NCI-H774 (cell line): ENCODE measurements around the gene SPIB.

Source experiments
- DNase-seq: peaks from one replicate; lab custom pipeline; 2025; lab: John Stamatoyannopoulos, UW

The SPIB gene

DNA sequence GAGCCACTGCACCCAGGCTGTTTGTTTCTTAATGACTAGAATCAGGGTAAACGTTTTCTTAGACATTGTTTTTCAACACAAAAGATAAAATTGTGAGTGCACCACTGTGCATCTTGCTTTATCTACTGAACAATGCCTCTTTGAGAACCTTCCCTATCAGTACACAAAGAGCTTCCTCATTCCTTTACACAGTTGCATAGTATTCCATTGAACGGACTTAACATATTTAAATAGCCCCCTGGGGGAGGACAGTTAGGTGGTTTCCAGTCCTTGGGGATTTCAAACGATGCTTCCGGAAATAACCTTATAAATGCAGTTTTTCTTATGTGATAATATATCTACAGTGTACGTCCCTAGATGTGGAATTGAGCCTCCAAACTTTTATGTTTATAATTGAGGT, 26.0 kb upstream of the SPIB start:
- no peak for DNase-seq

GRCh38 chr19:50393589-50393988, 25.1 kb upstream of the SPIB start:
- DNase-seq = no peak

GRCh38 chr19:50394017-50394416, 24.7 kb upstream of the SPIB start:
- no peak for DNase-seq

DNA sequence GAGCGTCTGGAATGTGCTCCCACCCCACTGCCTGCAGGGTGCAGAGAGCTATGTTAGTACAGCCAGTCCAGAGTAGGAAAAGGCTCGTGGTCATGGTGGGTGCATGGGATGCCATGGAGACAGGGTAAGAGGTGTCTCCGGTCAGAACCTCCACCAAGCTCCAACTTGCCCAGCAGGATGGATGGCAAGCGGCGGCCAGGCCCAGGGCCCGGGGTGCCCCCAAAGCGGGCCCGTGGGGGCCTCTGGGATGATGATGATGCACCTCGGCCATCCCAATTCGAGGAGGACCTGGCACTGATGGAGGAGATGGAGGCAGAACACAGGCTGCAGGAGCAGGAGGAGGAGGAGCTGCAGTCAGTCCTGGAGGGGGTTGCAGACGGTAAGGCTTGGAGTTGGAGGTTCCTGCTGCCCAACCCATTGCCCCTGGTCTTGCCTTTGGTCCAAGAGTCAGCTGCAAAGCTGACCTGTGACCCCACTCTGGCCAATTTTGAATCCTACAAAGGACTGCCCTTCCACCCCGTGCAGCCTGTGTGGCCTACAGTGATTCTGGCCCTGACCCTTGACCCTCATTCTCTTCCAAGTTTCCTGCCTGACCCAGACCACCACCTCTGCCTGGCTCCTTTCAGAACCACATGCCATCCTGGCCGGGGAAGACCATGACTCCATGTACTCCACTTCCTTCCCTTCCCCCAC, 19.9 kb upstream of the SPIB start:
- DNase-seq = no peak

- DNase-seq = no peak
Observed at GRCh38 chr19:50399368-50399745, 19.4 kb upstream of the SPIB start.

- DNase-seq = no peak
Observed at GRCh38 chr19:50401605-50402450, 16.9 kb upstream of the SPIB start.

DNA sequence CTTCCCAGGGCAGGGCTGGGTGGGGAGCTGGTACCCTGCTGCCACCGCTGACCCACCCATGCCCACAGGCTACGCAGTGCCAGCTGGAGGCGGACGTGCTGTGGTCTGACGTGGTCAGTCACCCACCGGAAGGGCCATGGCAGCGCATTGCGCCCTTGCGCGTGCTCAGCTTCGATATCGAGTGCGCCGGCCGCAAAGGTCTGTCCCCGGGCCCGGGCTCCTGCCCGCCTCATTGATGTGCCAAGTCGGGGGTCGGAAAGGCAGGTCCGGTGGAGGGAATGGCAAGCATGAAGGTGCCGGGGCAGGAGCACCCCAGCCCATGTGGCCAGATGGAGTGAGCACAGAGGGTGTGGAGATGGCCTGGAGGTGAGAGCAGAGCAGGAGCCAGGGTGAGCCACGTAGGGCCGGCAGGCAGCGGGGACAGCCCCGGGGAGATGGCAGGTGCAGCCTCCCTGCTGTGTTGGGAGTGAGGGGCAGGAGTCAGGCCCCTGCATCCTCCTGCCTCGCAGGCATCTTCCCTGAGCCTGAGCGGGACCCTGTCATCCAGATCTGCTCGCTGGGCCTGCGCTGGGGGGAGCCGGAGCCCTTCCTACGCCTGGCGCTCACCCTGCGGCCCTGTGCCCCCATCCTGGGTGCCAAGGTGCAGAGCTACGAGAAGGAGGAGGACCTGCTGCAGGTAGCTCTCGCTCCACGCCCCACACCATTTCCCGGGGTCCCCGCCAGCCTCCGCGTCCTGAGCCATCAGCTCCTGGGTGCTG, 16.0 kb upstream of the SPIB start:
- DNase-seq = no peak

DNA sequence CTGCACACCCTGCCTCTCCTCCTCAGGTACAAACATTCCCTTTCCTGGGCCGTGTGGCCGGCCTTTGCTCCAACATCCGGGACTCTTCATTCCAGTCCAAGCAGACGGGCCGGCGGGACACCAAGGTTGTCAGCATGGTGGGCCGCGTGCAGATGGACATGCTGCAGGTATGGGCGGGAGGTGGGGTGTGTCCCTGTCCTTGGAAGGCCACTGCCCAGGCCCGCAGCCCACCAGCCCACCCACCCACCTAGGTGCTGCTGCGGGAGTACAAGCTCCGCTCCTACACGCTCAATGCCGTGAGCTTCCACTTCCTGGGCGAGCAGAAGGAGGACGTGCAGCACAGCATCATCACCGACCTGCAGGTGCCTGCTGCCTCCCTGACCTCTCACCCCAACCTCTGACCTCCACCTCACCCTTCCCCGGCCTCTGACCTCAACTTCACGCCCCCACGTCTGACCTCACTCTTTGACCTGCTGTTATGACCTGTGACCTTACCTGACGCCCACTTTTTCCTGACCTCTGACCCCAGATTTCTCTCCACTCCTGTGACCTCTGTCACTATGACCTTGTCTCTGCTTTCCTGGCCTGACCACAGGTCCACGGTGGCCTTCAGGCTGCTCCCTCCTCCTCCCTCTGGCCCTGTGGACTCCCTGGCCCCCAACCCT, 12.4 kb upstream of the SPIB start:
- no peak for DNase-seq

DNA sequence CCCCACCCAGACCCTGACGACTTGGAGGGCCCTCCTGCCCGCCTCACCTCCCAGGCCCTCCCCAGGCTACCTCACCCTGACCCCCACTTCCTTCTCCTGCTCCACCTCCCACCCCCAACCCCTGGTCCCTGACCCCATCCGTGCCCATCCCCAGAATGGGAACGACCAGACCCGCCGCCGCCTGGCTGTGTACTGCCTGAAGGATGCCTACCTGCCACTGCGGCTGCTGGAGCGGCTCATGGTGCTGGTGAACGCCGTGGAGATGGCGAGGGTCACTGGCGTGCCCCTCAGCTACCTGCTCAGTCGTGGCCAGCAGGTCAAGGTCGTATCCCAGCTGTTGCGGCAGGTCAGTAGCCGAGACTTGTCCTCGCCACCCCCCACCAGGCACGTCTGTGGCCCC, 11.9 kb upstream of the SPIB start:
- DNase-seq = no peak

- DNase-seq = no peak
Observed at GRCh38 chr19:50409347-50409746, 9.4 kb upstream of the SPIB start.

- DNase-seq = no peak
Observed at GRCh38 chr19:50410109-50410508, 8.6 kb upstream of the SPIB start.

GRCh38 chr19:50412419-50412818, 6.3 kb upstream of the SPIB start:
- DNase-seq = no peak

DNA sequence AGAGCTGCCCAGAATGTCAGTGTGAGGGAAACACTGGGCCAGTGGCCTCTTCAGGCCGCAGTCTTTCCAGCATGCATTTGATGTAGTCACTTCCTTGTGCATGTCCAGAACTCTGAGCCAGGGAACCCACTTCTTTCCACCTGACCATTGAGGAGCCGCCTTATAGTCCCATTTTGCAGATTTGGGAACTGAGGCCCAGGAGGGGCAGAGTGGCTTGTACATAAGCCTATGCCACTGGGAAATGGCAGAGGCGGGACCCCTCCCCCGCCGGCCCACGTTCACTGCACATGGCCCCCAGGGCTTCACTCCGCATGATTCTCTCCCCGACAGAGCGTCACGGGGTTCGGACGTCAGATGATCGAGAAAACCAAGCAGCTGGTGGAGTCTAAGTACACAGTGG, 5.6 kb upstream of the SPIB start:
- no peak for DNase-seq

DNA sequence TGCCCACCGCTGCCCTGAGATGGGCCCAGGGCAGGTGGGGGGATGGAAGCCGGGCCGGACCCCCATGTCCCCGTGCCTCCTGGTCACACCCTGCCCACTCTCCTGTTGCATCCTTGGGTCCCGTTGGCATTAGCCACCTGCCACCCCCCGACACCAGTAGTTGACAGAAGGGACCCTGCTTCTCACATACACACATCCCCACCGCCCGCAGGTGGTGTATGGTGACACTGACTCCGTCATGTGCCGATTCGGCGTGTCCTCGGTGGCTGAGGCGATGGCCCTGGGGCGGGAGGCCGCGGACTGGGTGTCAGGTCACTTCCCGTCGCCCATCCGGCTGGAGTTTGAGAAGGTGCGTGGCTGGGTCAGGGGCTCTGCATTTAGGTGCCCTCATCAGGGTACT, 5.2 kb upstream of the SPIB start:
- DNase-seq = no peak

DNA sequence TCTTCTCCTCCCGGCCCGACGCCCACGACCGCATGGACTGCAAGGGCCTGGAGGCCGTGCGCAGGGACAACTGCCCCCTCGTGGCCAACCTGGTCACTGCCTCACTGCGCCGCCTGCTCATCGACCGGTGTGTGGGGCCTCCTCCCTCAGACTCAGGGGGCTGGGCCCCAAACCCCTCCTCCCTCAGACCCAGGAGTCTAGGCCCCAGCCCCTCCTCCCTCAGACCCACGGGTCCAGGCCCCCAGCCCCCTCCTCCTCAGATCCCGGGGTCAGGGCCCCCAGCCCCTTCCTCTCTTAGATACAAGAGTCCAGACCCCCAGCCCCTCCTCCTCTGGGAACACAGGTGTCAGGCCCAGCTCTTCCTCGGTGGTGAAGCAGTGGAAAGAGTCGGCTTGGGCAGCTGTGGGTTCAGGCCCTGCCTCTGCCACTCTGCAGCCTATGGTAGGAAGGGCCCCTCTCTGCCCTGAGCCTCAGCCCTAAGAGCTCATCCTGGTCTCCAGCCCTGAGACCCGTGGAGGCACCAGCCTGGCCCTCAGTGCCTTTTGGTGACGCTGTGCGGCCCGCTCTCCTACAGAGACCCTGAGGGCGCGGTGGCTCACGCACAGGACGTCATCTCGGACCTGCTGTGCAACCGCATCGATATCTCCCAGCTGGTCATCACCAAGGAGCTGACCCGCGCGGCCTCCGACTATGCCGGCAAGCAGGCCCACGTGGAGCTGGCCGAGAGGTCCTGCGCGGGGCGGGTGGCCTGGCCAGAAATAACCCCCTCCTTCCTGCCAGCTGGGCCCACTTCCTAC, 3.7 kb upstream of the SPIB start:
- no peak for DNase-seq

- DNase-seq = no peak
Observed at GRCh38 chr19:50415661-50416033, 3.1 kb upstream of the SPIB start.

GRCh38 chr19:50416034-50416977, 2.4 kb upstream of the SPIB start:
- no peak for DNase-seq

GRCh38 chr19:50417111-50418081, 1.3 kb upstream of the SPIB start:
- DNase-seq = no peak

GRCh38 chr19:50419022-50419579, 363 bp downstream of the SPIB start:
- DNase-seq = no peak
